Mesendoderm (in vitro differentiated cells): Measurements from ENCODE around the gene USP12.

Source experiments
- DNase-seq: peaks from one replicate; pipeline ENCODE4 v3.0.0; 2013
- H2AK5ac ChIP-seq: 2 replicates; pipeline ENCODE4 v1.6.1; 2013; ENCODE audit warnings: low read length, inconsistent platforms
- H2BK120ac ChIP-seq: 2 replicates; pipeline ENCODE4 v1.6.1; 2013; ENCODE audit warnings: low read depth, mild to moderate bottlenecking, low read length, moderate library complexity, mixed read lengths
- H2BK15ac ChIP-seq: replicated peaks from 2 replicates; pipeline ENCODE4 v1.6.1; 2013; ENCODE audit warnings: low read depth, mild to moderate bottlenecking, moderate library complexity
- H2BK5ac ChIP-seq: 2 replicates; pipeline ENCODE4 v1.6.1; 2013; ENCODE audit warnings: low read length, inconsistent platforms
- H3K18ac ChIP-seq: 2 replicates; pipeline ENCODE4 v1.6.1; 2013; ENCODE audit warnings: mild to moderate bottlenecking, low read length, mixed read lengths
- H3K23ac ChIP-seq: one replicate; pipeline ENCODE4 v1.6.1; 2013; ENCODE audit warnings: low read length
- H3K27ac ChIP-seq: 2 replicates; pipeline ENCODE4 v1.5.1; 2013; ENCODE audit warnings: low read depth, mild to moderate bottlenecking, inconsistent platforms, low read length, moderate library complexity
- H3K27me3 ChIP-seq: 2 replicates; pipeline ENCODE4 v1.6.1; 2013; ENCODE audit warnings: low read length, control low read depth, mild to moderate bottlenecking, inconsistent platforms; ENCODE audit not compliant: insufficient read depth, poor library complexity
- H3K36me3 ChIP-seq: 2 replicates; pipeline ENCODE4 v1.6.1; 2013; ENCODE audit warnings: low read length, inconsistent platforms; ENCODE audit not compliant: control insufficient read depth, insufficient read depth
- H3K4ac ChIP-seq: one replicate; pipeline ENCODE4 v1.6.1; 2013; ENCODE audit warnings: low read depth, mild to moderate bottlenecking, low read length, moderate library complexity
- H3K4me1 ChIP-seq: 2 replicates; pipeline ENCODE4 v1.6.1; 2013; ENCODE audit warnings: low read depth, low read length, inconsistent platforms; ENCODE audit not compliant: control insufficient read depth
- H3K4me2 ChIP-seq: 2 replicates; pipeline ENCODE4 v1.6.1; 2013; ENCODE audit warnings: low read length
- H3K4me3 ChIP-seq: 2 replicates; pipeline ENCODE4 v1.5.1; 2013; ENCODE audit warnings: mild to moderate bottlenecking, low read length
- H3K56ac ChIP-seq: one replicate; pipeline ENCODE4 v1.6.1; 2013; ENCODE audit warnings: low read length
- H3K79me1 ChIP-seq: 2 replicates; pipeline ENCODE4 v1.6.1; 2013; ENCODE audit warnings: low read length, inconsistent platforms
- H3K79me2 ChIP-seq: 2 replicates; pipeline ENCODE4 v1.6.1; 2013; ENCODE audit warnings: mild to moderate bottlenecking, low read length; ENCODE audit not compliant: control insufficient read depth, insufficient read depth
- H3K9ac ChIP-seq: 2 replicates; pipeline ENCODE4 v1.6.1; 2013; ENCODE audit warnings: low read length, inconsistent platforms
- H4K5ac ChIP-seq: one replicate; pipeline ENCODE4 v1.6.1; 2013; ENCODE audit warnings: low read length
- H4K8ac ChIP-seq: one replicate; pipeline ENCODE4 v1.6.1; 2013; ENCODE audit warnings: low read depth, mild to moderate bottlenecking, control low read depth, low read length, moderate library complexity
- WGBS: extraction: QIAGEN DNeasy Blood & Tissue Kit; methylation state at CpG from one replicate; pipeline ENCODE4 v1.1.7; 2013; ENCODE audit warnings: low lambda C conversion rate, missing lambda C conversion rate; ENCODE audit not compliant: insufficient coverage; ENCODE audit errors: extremely low coverage; 5-methylcytosine and 5-hydroxymethylcytosine counted together

Gene USP12

GRCh38 chr13:27018344-27018861, 153.2 kb downstream of the USP12 start:
- H2BK5ac ChIP-seq, result no peak overlapping the region
- no peaks in the 10 kb centered on the region for H3K27me3 ChIP-seq
- H3K36me3 ChIP-seq, result no peaks in the 10 kb centered on the region
- no peaks in the 10 kb centered on the region for H3K79me1 ChIP-seq
- WGBS, result no CpG with 5 or more reads among the region's 8 CpGs
- H3K56ac ChIP-seq, result peak overlapping the region; percentile 22
- no peak overlapping the region for H2AK5ac ChIP-seq
- H3K4me1 ChIP-seq, result peaks cover 2% of the 10 kb centered on the region
- no peak overlapping the region for H2BK120ac ChIP-seq
- no peak overlapping the region for H4K5ac ChIP-seq
- H3K79me2 ChIP-seq, result no peaks in the 10 kb centered on the region
- no peak overlapping the region for H3K9ac ChIP-seq
- no peak overlapping the region for H3K4ac ChIP-seq
- H3K4me3 ChIP-seq, result no peak overlapping the region
- no peak for DNase-seq
- no peak overlapping the region for H4K8ac ChIP-seq
- no peak overlapping the region for H3K27ac ChIP-seq
- no peak overlapping the region for H2BK15ac ChIP-seq
- no peak overlapping the region for H3K4me2 ChIP-seq
- H3K18ac ChIP-seq, result no peak overlapping the region
- H3K23ac ChIP-seq, result no peak overlapping the region

DNA sequence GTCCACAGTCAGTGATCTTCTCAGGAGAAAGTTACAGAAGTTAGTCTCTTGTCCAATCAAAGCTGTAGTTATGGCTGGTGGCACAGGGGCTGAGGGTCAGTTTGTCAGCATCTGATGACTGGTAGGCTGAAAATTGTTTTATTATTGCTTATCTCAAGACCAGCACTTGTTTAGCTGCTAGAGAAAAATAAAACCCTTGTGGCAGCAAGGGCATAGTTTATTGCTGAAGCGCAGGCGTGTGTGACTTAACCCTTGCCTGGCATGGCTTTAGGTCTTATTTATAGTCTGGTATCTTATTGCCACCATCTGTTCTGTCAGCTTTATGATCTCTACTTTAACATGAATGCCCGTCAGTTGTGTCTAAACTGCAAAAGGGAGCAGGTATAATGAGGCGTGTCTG, 154.7 kb downstream of the USP12 start:
- Histone ChIP-seq H3K23ac (no peak overlapping the region), H2BK15ac (no peak overlapping the region), H4K8ac (no peak overlapping the region), H4K5ac (no peak overlapping the region), H3K79me1 (no peaks in the 10 kb centered on the region), H3K27me3 (no peaks in the 10 kb centered on the region), H3K4ac (no peak overlapping the region), H3K18ac (no peak overlapping the region), H3K36me3 (no peaks in the 10 kb centered on the region), H2BK5ac (no peak overlapping the region), H3K4me2 (no peak overlapping the region), H3K79me2 (no peaks in the 10 kb centered on the region), H3K27ac (no peak overlapping the region), H3K4me1 (peaks cover 2% of the 10 kb centered on the region), H2BK120ac (no peak overlapping the region), H2AK5ac (no peak overlapping the region), H3K56ac (no peak overlapping the region), H3K9ac (no peak overlapping the region), H3K4me3 (no peak overlapping the region)
- WGBS, result no CpG with 5 or more reads among the region's 4 CpGs
- no peak for DNase-seq
